GM12891 (cell line): ENCODE measurements around the gene OBP2B.

Source experiments
- PAX5 ChIP-seq: IDR thresholded peaks from 2 replicates; pipeline ENCODE4 v1.6.1; 2011; ENCODE audit warnings: low read length, moderate library complexity, mild to moderate bottlenecking; ENCODE audit not compliant: insufficient read depth, severe bottlenecking
- POLR2A ChIP-seq: IDR thresholded peaks from 2 replicates; pipeline ENCODE4 v1.6.1; 2011; ENCODE audit warnings: low read depth, low read length, control low read depth
- POLR2AphosphoS5 ChIP-seq: IDR thresholded peaks from 2 replicates; pipeline ENCODE4 v1.6.1; 2011; ENCODE audit warnings: low read depth, low read length, control low read depth
- POU2F2 ChIP-seq: IDR thresholded peaks from 2 replicates; pipeline ENCODE4 v1.6.1; 2011; ENCODE audit warnings: low read depth, mild to moderate bottlenecking, control low read depth, low read length, moderate library complexity
- SPI1 ChIP-seq: IDR thresholded peaks from 2 replicates; pipeline ENCODE4 v1.6.1; 2011; ENCODE audit warnings: low read depth, low read length, control low read depth
- TAF1 ChIP-seq: IDR thresholded peaks from 2 replicates; pipeline ENCODE4 v1.6.1; 2011; ENCODE audit warnings: low read depth, low read length, control low read depth

- no peak for TF ChIP-seq POLR2A
- TF ChIP-seq POLR2AphosphoS5, result no peak
- TF ChIP-seq TAF1, result no peak
- TF ChIP-seq SPI1, result no peak
- no peak for TF ChIP-seq PAX5
- no peak for TF ChIP-seq POU2F2
Measured at GRCh38 chr9:133227242-133227860, 18.3 kb upstream of the OBP2B start.
